Measurements from ENCODE around the gene CGB3. TPM values are rescaled to one million over a fixed set of nuclear protein-coding genes. Genes with fewer than 3 reads are reported as not detected.
A peak's percentile ranks its signal among the peaks of the same experiment; 100 is the strongest.
"Not testable (repeated sequence)": the region's sequence is repeated elsewhere in the genome, so short reads cannot be mapped to it uniquely, and the experiment has no call there.

CGB3 gene
- polyA plus RNA-seq, 3 donors = not detected

GRCh38 chr19:49019242-49019932 lies 4.7 kb downstream of the CGB3 start:
- DNase-seq (ENCODE audit: extremely low read depth in 1 of 11, low read depth in 9 of 11, low spot score in 4 of 11) = peak in 3 of 11 donors; percentile 22 to 54 (median 48)

- DNase-seq (ENCODE audit: extremely low read depth in 1 of 11, low read depth in 9 of 11, low spot score in 4 of 11) = not testable (repeated sequence)
These were observed 5.5 kb downstream of the CGB3 start for GRCh38 chr19:49018388-49019241.

GRCh38 chr19:49017666-49018351 lies 6.3 kb downstream of the CGB3 start:
- peak in 1 of 11 donors; percentile 17 for DNase-seq (ENCODE audit: extremely low read depth in 1 of 11, low read depth in 9 of 11, low spot score in 4 of 11)

- no peak for DNase-seq (ENCODE audit: extremely low read depth in 1 of 11, low read depth in 9 of 11, low spot score in 4 of 11)
These were observed 7.0 kb downstream of the CGB3 start, which contains the start of gene LHB for GRCh38 chr19:49017041-49017665. LHB (minus strand) TSS chr19:49017091; CDS start chr19:49017081, 10 bp downstream.

GRCh38 chr19:49016067-49016839 lies 7.9 kb downstream of the CGB3 start:
- DNase-seq (ENCODE audit: extremely low read depth in 1 of 11, low read depth in 9 of 11, low spot score in 4 of 11) = no peak

GRCh38 chr19:49014870-49015255 lies 9.3 kb downstream of the CGB3 start:
- DNase-seq (ENCODE audit: extremely low read depth in 1 of 11, low read depth in 9 of 11, low spot score in 4 of 11) = no peak

GRCh38 chr19:49014123-49014869 lies 9.8 kb downstream of the CGB3 start:
- no peak for DNase-seq (ENCODE audit: extremely low read depth in 1 of 11, low read depth in 9 of 11, low spot score in 4 of 11)

- DNase-seq (ENCODE audit: extremely low read depth in 1 of 11, low read depth in 9 of 11, low spot score in 4 of 11) = no peak
These were observed 12.9 kb downstream of the CGB3 start for GRCh38 chr19:49011194-49011593.

GRCh38 chr19:49010453-49010852 lies 13.7 kb downstream of the CGB3 start:
- DNase-seq (ENCODE audit: extremely low read depth in 1 of 11, low read depth in 9 of 11, low spot score in 4 of 11) = no peak

- no peak for DNase-seq (ENCODE audit: extremely low read depth in 1 of 11, low read depth in 9 of 11, low spot score in 4 of 11)
These were observed 14.3 kb downstream of the CGB3 start for GRCh38 chr19:49009828-49010227.

GRCh38 chr19:49006905-49007304 lies 17.2 kb downstream of the CGB3 start:
- no peak for DNase-seq (ENCODE audit: extremely low read depth in 1 of 11, low read depth in 9 of 11, low spot score in 4 of 11)

- DNase-seq (ENCODE audit: extremely low read depth in 1 of 11, low read depth in 9 of 11, low spot score in 4 of 11) = no peak
These were observed 19.0 kb downstream of the CGB3 start for GRCh38 chr19:49004964-49005614.

GRCh38 chr19:49004133-49004532 lies 20.0 kb downstream of the CGB3 start:
- DNase-seq (ENCODE audit: extremely low read depth in 1 of 11, low read depth in 9 of 11, low spot score in 4 of 11) = no peak

- peak in 1 of 11 donors; percentile 52 for DNase-seq (ENCODE audit: extremely low read depth in 1 of 11, low read depth in 9 of 11, low spot score in 4 of 11)
These were observed 24.4 kb downstream of the CGB3 start for GRCh38 chr19:48999481-49000325.

GRCh38 chr19:48997972-48998371 lies 26.2 kb downstream of the CGB3 start:
- no peak for DNase-seq (ENCODE audit: extremely low read depth in 1 of 11, low read depth in 9 of 11, low spot score in 4 of 11)

- no peak for DNase-seq (ENCODE audit: extremely low read depth in 1 of 11, low read depth in 9 of 11, low spot score in 4 of 11)
These were observed 30.1 kb downstream of the CGB3 start for GRCh38 chr19:48994035-48994386.

Data from renal cortex interstitium (tissue), 11 donors.